Smooth muscle cell (in vitro differentiated cells): ENCODE results near the gene TLCD5. TPM values are rescaled to one million over a fixed set of nuclear protein-coding genes. Genes with fewer than 3 reads are reported as not detected.

Source experiments
- DNase-seq: peaks from one replicate; lab custom pipeline; 2025; ENCODE audit not compliant: unreplicated experiment; lab: John Stamatoyannopoulos, UW
- H2AFZ ChIP-seq: fragments of 200-600 bp; sonication (generic); 2 replicates; pipeline ENCODE4 v1.6.0; 2016; ENCODE audit warnings: antibody characterized with exemption, low read depth, mild to moderate bottlenecking
- H3F3A ChIP-seq: fragments of 200-600 bp; sonication (generic); 2 replicates; pipeline ENCODE4 v1.6.0; 2017; ENCODE audit warnings: antibody characterized with exemption, low read depth
- H3K27ac ChIP-seq: fragments of 200-600 bp; sonication (generic); 2 replicates; pipeline ENCODE4 v1.5.1; 2016; ENCODE audit warnings: low read depth, mild to moderate bottlenecking
- H3K27me3 ChIP-seq: fragments of 200-600 bp; sonication (generic); 2 replicates; pipeline ENCODE4 v1.6.1; 2016; ENCODE audit warnings: low read depth, mild to moderate bottlenecking
- H3K36me3 ChIP-seq: fragments of 200-600 bp; sonication (generic); 2 replicates; pipeline ENCODE4 v1.5.1; 2016; ENCODE audit warnings: low read depth
- H3K4me1 ChIP-seq: fragments of 200-600 bp; sonication (generic); 2 replicates; pipeline ENCODE4 v1.5.1; 2016; ENCODE audit warnings: low read depth
- H3K4me2 ChIP-seq: fragments of 200-600 bp; sonication (generic); 2 replicates; pipeline ENCODE4 v1.6.0; 2016; ENCODE audit warnings: mild to moderate bottlenecking
- H3K4me3 ChIP-seq: fragments of 200-600 bp; sonication (generic); 2 replicates; pipeline ENCODE4 v1.5.1; 2016; ENCODE audit warnings: mild to moderate bottlenecking
- H3K79me2 ChIP-seq: fragments of 200-600 bp; sonication (generic); 2 replicates; pipeline ENCODE4 v1.6.0; 2016; ENCODE audit warnings: low read depth, mild to moderate bottlenecking
- H3K9ac ChIP-seq: fragments of 200-600 bp; sonication (generic); 2 replicates; pipeline ENCODE4 v1.6.0; 2016; ENCODE audit warnings: low read depth
- H3K9me3 ChIP-seq: fragments of 200-600 bp; sonication (generic); replicated peaks from 2 replicates; pipeline ENCODE4 v1.5.1; 2016; ENCODE audit warnings: low read depth
- H4K20me1 ChIP-seq: fragments of 200-600 bp; sonication (generic); 2 replicates; pipeline ENCODE4 v1.6.0; 2016; ENCODE audit warnings: low read depth
- WGBS: methylation state at CpG from one replicate; pipeline ENCODE4 v1.1.7; 2016; ENCODE audit warnings: low lambda C conversion rate; 5-methylcytosine and 5-hydroxymethylcytosine counted together
- polyA plus RNA-seq: library from polyadenylated mRNA; unstranded; fragments of >200 nt; fragmentation: Nextera tagmentation; extraction: Ambion mirVana; gene quantifications from 2 replicates; pipeline ENCODE4 v1.2.1, GENCODE V29; 2016
- total RNA-seq: library from RNA; depleted of rRNA; stranded (reverse); fragments of >200 nt; gene quantifications from 2 replicates; pipeline ENCODE4 v1.2.3, GENCODE V29; 2014
- TF ChIP-seq, protein P1 (sequence below): fragments of 200-600 bp; sonication (generic); IDR thresholded peaks from 2 replicates; pipeline ENCODE4 v1.5.1; 2017; ENCODE audit warnings: borderline replicate concordance, mild to moderate bottlenecking, antibody characterized with exemption; ENCODE audit not compliant: insufficient read depth, poor library complexity, severe bottlenecking

Gene TLCD5
- total and polyA plus RNA-seq, 2 experiments from 2014 or later = 6.0 to 6.6 TPM

GRCh38 chr11:120302001-120302805 lies 22.9 kb upstream of the TLCD5 start:
- no peaks in the 10 kb centered on the region for H3K9me3 ChIP-seq
- H3K9ac ChIP-seq = no peak overlapping the region
- WGBS = 79% methylated on average over 5 of the region's 6 CpGs
- no peak overlapping the region for H3K4me3 ChIP-seq
- H3F3A ChIP-seq = no peaks in the 10 kb centered on the region
- no peak overlapping the region for H3K27ac ChIP-seq
- no peaks in the 10 kb centered on the region for H4K20me1 ChIP-seq
- TF ChIP-seq, protein P1, sequence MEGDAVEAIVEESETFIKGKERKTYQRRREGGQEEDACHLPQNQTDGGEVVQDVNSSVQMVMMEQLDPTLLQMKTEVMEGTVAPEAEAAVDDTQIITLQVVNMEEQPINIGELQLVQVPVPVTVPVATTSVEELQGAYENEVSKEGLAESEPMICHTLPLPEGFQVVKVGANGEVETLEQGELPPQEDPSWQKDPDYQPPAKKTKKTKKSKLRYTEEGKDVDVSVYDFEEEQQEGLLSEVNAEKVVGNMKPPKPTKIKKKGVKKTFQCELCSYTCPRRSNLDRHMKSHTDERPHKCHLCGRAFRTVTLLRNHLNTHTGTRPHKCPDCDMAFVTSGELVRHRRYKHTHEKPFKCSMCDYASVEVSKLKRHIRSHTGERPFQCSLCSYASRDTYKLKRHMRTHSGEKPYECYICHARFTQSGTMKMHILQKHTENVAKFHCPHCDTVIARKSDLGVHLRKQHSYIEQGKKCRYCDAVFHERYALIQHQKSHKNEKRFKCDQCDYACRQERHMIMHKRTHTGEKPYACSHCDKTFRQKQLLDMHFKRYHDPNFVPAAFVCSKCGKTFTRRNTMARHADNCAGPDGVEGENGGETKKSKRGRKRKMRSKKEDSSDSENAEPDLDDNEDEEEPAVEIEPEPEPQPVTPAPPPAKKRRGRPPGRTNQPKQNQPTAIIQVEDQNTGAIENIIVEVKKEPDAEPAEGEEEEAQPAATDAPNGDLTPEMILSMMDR = no peak
- H3K79me2 ChIP-seq = no peaks in the 10 kb centered on the region
- DNase-seq = no peak
- no peaks in the 10 kb centered on the region for H3K36me3 ChIP-seq
- no peak overlapping the region for H3K4me2 ChIP-seq
- no peaks in the 10 kb centered on the region for H3K4me1 ChIP-seq
- no peak overlapping the region for H2AFZ ChIP-seq
- no peaks in the 10 kb centered on the region for H3K27me3 ChIP-seq

- WGBS = 21% methylated on average over 3 of the region's 3 CpGs
- no peaks in the 10 kb centered on the region for H3K27me3 ChIP-seq
- no peak overlapping the region for H3K4me2 ChIP-seq
- TF ChIP-seq, protein P1 = peak; percentile 86
- no peak overlapping the region for H3K27ac ChIP-seq
- no peaks in the 10 kb centered on the region for H3K9me3 ChIP-seq
- H4K20me1 ChIP-seq = no peaks in the 10 kb centered on the region
- no peaks in the 10 kb centered on the region for H3K36me3 ChIP-seq
- peak; percentile 19 for DNase-seq
- H3K4me3 ChIP-seq = no peak overlapping the region
- H3K79me2 ChIP-seq = no peaks in the 10 kb centered on the region
- H2AFZ ChIP-seq = no peak overlapping the region
- H3F3A ChIP-seq = no peaks in the 10 kb centered on the region
- H3K4me1 ChIP-seq = no peaks in the 10 kb centered on the region
- H3K9ac ChIP-seq = no peak overlapping the region
Measured at GRCh38 chr11:120303004-120303637, 22.0 kb upstream of the TLCD5 start.

GRCh38 chr11:120304526-120304925 lies 20.6 kb upstream of the TLCD5 start:
- H2AFZ ChIP-seq = no peak overlapping the region
- H3F3A ChIP-seq = no peaks in the 10 kb centered on the region
- no peaks in the 10 kb centered on the region for H3K9me3 ChIP-seq
- H3K27ac ChIP-seq = peak overlapping the region; percentile 36
- no peaks in the 10 kb centered on the region for H3K27me3 ChIP-seq
- TF ChIP-seq, protein P1 = no peak
- H3K4me2 ChIP-seq = no peak overlapping the region
- no peaks in the 10 kb centered on the region for H3K79me2 ChIP-seq
- DNase-seq = no peak
- no peaks in the 10 kb centered on the region for H3K4me1 ChIP-seq
- H3K9ac ChIP-seq = no peak overlapping the region
- no peaks in the 10 kb centered on the region for H4K20me1 ChIP-seq
- H3K4me3 ChIP-seq = no peak overlapping the region
- H3K36me3 ChIP-seq = no peaks in the 10 kb centered on the region
